ENCODE data around the gene MVP.
"Not testable (repeated sequence)": the region's sequence is repeated elsewhere in the genome, so short reads cannot be mapped to it uniquely, and the experiment has no call there.

Gene MVP

DNA sequence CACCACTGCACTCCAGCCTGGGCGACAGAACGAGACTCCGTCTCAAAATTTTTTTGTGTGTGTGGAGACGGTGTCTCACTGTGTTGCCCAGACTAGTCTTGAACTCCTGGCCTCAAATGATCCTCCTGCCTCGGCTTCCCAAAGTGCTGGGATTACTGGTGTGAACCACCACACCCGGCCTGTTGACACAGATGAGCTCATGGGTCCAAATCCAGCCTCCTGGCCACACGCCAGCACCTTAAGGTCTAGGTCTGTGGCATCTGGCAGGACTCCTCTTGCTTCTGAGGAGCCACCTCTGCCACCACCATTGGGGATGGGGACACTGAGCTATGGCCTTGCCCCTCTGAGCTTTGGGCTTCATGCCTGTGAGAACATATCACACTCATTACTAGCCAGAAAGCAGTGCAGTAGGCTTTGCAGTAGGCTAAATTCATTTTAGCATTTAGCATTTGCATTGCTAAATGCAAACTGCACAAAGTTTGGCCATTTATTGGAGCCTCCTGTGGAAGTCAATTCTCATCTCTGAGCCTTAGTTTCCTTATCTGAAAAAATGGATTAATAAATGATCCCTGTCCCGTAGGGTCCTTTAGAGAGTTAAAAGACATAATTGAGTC is 48.2 kb downstream of the MVP start:
- no peak for DNase-seq (ENCODE audit: insufficient read length, low spot score)
- FAIRE-seq = no peak

DNA sequence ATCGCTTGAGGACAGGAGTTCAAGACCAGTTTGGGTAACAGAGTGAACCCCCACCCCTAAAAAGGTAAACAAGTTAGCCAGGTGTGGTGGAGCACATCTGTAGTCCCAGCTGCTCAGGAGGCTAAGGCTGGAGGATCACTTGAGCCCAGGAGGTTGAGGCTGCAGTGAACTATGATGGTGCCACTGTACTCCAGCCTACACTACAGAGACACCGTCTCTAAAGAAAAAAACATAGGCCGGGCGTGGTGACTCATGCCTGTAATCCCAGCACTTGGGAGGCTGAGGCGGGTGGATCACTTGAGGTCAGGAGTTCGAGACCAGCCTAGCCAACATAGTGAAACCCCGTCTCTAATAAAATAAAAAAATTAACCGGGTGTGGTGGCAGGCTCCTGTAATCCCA is 48.8 kb downstream of the MVP start:
- DNase-seq (ENCODE audit: insufficient read length, low spot score); FAIRE-seq: not testable (repeated sequence)

DNA sequence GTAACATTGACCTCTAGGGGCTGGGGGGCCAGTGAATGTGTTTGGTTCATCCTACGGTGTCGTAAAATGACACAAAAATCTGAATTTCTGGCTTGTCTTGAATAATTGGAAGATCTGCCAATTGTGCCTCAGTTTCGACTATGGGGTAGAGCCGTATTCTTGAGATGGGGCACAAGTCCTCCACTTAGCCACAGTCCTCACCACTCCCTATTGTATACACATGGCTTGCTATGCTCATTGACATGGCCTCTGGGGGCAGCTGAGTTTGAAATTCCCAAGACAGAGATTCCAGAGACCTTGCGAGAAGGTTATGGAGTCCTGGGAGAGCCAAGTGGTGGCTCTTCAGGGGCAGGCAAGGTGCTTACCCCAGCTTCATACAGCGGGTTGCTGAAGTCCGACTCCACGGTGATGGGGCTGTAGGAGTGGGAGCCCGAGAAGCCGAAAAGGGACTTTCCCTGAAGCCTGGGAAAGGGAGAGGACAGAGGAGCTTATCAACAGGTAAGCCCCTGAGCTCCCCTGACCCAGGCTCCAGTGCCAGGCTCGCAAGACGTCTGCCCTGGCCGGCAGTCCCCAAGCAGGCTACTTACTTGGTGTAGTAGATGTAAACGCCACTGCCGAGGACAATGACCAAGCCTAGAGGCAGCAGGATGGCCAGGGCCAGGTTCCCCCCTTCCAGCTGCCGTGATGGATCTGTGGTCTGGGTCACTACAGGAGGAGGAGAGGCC is 51.7 kb downstream of the MVP start:
- FAIRE-seq (no peak), DNase-seq (ENCODE audit: insufficient read length, low spot score) (no peak)

DNA sequence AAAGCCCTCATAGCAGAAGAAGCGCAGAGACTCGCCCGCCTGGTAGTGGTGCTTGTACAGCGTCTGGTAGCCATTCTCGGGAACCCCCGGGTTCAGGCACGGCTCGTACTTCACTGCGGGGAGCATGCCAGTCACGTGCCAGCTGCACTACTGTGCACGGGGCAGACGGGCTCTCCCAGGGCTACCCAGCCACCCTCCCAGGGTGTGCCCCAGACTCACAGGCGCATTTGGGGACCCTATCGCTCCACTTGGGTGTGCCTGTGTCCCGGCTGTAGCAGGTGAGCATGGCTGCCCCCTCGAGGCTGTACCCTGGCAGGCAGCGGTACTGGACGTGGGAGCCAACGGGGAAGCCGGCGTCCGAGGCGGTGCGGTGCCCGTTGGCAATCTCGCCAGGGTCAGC is 53.1 kb downstream of the MVP start:
- no peak for FAIRE-seq
- DNase-seq (ENCODE audit: insufficient read length, low spot score) = no peak

DNA sequence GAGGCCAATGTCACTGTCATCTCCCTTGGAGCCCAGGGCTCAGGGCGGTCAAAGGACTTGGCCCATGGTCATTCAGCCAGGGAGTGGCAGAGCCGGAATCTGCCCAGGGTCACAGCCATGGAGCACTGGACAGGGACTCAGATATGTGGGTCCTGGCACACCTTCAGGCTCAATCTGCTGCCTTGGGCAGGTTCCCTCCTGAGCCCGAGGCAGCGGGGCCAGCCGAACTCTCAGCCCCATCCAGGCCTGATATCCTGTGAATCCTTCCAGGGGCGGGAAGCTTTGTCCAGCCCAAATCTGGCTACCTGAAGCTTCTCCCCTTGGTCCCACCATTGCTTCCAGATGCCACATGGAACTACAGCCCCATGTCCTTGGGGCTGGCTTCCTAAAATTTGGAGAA is 54.9 kb downstream of the MVP start:
- FAIRE-seq (no peak), DNase-seq (ENCODE audit: insufficient read length, low spot score) (no peak)

DNA sequence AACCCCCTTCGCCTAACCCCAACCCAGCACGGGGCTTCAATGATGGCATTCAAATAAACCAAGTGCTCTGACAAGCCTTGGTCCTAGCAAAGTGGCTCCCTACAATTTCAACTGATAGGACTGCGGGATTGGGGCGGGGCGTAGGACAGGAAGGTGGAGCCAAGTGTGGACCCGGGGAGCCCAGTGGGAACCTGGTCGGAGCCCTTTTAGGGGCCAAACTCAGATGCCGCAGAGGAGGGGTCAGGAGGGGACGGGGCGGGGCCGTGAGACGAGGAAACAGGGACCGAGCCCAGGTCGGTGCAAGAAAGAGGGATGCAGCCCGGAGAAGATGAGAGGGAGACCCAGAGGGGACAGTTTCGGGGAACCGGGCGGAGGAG is 55.9 kb downstream of the MVP start:
- no peak for FAIRE-seq

DNA sequence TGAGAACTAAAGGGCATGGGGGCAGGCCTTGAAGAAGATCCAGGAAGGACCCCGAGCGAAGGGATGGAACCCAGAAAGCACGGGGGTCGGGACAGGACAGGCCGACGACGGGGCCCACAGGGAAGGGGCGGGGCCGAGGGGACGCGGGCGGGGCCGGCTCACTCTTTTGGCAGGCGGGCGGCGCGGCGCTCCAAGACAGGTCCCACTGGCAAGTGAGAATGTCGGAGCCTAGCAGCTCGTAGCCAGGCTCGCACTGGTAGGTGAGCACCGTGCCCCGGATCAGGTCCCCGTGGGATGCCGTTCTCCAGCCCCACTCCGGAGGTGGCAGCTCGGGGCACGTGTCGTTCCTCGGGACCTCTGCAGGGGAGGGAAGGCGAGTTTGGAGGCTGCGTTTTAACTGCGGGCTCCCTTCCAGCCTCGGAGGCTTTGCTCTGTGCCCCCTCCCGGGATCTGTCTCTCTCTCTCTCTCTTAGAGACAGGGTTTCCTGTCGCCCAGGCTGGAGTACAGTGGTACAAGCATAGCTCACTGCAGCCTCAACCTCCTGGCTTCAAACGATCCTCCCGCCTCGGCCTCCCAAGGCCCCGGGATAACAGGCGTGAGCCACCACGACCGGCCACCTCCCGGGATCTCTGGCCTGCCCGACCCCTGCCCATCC is 56.5 kb downstream of the MVP start:
- DNase-seq (ENCODE audit: insufficient read length, low spot score) (no peak), FAIRE-seq (no peak)

More for the DNA sequence above, 55.9 kb downstream of the MVP start:
- no peak for DNase-seq (ENCODE audit: insufficient read length, low spot score)

DNA sequence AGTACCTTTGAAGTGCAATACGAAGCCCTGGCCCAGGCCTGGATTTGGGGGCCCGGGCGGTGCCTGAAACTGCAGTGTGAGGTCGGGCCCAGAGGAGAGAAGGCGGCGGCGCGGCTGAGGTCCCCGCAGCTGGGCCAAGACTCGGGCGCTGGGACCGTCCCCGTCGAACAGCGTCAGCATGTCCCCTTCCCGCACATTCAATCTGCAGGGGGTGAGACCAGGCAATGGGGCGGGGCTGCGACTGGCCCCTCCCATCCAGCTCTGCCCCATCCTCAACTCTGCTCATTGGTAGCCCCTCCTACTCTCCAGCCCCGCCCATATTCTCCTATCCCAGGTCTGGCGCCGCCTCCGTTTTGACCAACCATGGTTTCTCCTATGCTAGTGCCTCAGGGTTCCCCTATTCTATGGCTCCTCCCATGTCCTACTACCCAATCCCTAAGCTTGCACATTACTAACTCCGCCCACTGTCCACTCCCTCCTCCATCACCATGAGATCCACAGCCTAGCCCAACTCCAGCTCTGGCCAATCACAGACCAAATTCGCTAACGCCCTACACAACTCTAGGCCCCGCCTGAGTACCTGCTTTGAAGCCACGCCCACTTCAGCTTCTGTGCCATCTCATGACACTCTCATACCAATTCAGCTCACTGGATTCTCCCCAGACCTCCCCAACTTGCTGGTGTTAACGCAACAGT is 57.2 kb downstream of the MVP start:
- no peak for FAIRE-seq
- DNase-seq (ENCODE audit: insufficient read length, low spot score) = no peak

DNA sequence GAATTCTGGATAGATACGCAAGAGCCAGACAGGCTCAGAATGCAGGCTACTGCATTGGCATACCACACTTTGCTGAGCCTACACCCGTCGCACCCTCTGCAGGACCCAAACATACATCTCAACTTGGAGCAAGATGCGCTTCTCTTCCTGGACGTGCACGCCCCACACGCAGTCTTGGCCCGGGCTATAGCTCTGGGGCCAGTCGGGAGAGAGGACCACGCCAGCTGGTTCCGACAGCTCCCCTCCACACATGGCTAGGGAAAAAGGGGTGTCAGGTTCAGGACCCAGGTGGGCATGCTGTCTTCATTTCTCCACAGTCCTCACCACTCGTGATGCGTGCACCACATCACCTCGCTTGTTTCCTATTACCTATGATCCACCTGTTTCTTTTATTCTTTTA is 57.9 kb downstream of the MVP start:
- DNase-seq (ENCODE audit: insufficient read length, low spot score) = no peak
- no peak for FAIRE-seq

DNA sequence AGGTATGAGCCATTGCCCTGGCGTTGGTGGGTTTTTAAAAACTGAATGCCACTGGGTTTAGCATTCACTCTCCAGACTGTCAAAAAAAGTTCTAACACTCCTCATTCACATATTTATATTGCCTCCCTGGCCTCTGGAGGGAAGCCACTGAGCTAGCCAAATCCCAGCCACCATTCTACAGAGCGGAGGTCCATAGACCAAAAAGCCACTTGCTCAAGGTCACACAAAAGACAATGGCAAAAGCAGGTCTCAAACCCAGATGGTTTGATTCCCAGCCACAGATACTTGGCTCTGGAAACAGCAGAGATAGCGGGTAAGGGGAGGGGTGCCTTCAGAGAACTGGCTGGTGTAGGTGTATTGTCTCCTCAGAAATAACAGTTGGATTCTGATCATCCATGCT is 60.8 kb downstream of the MVP start:
- DNase-seq (ENCODE audit: insufficient read length, low spot score) (no peak), FAIRE-seq (no peak)

DNA sequence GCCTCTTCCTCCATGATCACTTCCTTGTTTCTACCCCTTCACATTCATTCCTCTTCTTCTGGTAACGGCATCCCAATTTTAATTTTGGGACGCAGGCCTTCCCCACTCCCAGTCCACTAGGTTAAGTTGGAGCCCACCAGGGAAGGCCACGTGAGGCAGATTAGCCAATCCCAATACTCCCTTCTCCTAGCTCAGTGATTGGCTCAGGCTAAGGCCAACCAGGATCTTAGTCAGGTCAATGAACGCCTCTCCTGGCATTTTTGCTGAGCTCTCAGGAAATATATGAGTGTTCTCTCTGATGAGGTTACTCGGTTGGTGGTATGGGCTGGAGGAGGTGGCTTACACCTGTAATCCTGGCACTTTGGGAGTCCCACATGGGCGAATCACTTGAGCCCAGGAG is 63.7 kb downstream of the MVP start:
- no peak for DNase-seq (ENCODE audit: insufficient read length, low spot score)
- no peak for FAIRE-seq

DNA sequence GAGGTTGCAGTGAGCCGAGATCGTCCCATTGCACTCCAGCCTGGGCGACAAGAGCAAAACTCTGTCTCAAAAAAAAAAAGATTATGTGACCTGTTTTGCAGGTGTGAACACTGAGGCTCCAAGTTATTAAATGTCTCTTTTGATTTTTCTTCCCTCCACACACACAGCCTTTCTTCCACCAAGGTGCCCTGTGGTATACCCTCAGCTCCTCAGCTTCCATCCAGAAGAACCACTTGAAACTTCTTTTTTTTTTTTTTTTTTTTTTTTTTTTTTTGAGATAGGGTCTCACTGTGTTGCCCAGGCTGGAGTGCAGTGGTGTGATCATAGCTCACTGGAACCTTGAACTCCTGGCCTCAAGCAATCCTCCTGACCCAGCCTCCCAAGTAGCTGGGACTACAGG is 69.1 kb downstream of the MVP start:
- not testable (repeated sequence) for DNase-seq (ENCODE audit: insufficient read length, low spot score); FAIRE-seq

DNA sequence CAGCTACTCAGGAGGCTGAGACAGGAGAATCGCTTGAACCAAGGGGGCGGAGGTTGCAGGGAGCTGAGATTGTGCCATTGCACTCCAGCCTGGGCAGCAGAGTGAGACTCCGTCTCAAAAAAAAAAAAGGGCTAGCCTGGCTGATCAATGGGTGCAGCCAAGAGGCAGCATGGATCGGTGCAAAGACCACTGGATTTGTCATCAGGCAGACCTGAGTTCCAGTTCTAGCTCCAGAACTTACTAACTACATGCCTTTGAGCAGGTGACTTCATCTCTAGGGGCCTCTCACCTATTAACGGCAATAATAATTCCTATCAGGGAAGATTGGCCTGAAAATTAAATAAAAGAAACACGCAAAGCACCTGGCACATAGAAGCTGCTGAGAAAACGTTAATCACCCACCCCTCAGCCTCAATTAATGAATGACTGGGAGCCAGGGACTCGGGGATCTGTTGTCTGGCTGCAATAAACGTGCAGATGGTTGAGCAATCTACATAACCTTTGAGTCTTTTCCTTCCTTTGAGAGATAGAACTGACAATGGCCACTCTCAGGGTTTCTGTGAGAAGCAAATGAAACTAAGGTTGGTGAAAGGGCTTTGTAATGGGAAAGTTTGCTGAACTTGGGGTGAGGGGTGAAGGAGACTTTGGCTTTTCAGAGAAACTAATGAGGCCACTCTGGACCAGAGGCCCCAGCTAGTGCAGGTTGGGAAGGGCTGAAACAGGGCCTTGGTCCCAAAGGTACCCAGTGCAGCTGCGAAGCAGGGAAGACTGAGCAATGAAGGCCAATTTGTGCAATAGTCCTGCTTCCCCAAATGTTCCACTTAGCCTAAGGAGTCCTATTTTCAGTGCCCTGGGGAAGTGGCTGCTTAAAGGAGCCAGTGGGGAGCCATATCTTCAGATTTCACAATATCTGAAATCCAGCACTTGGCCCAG is 71.5 kb downstream of the MVP start:
- FAIRE-seq (no peak), DNase-seq (ENCODE audit: insufficient read length, low spot score) (no peak)

DNA sequence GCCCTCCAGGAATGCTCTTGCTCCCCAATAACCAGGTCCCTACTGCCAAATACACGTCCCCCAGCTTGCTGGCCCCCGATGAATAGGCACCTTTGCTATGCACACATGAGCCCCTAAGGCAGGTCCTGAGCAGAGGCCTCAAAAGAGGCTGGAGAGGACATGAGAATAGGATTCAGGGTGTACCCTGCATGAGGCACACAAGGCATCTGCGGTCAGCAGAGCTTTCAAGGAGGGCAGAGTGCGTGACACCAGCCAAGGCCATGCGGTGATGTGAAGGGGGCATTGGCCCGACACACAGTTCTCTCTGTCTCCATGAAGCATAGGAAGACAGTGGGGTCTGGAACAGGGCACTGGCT is 72.2 kb downstream of the MVP start:
- FAIRE-seq (no peak), DNase-seq (ENCODE audit: insufficient read length, low spot score) (no peak)

DNA sequence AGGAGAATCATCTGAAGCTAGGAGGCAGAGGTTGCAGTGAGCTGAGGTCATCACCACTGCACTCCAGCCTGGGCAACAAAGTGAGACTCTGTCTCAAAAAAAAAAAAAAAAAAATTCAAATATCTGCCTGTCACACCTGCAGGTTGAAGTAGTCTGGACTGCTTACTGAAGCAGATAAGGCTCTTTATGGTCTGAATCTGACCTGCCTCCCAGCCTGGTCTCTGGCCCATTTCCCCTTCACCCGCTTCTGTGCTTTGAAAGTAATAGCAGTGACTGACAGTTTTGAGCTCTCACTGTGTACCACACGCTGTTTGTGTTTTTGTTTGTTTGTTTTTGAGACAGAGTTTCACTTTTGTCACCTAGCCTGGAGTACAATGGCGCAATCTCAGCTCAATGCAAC is 73.3 kb downstream of the MVP start:
- no peak for DNase-seq (ENCODE audit: insufficient read length, low spot score)
- no peak for FAIRE-seq

DNA sequence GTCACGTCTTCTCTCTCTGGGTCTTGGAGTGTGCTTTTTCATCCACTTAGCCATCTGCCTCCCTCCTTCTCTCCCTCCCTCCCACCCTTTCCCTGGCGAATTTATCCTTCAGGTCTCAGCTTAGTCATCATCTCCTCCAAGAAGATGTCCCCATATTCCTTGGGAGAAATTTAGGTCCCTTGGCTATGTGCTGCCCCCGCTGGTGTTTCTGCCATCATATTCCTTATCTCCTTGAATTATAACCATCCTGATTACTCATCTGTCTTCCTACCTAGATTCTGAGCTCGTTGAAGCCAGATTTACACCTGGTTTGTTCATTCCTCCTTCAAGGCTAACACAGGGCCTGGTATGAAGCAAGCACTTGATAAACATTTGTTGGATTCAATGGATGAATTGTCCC is 74.1 kb downstream of the MVP start:
- DNase-seq (ENCODE audit: insufficient read length, low spot score) = no peak
- no peak for FAIRE-seq

DNA sequence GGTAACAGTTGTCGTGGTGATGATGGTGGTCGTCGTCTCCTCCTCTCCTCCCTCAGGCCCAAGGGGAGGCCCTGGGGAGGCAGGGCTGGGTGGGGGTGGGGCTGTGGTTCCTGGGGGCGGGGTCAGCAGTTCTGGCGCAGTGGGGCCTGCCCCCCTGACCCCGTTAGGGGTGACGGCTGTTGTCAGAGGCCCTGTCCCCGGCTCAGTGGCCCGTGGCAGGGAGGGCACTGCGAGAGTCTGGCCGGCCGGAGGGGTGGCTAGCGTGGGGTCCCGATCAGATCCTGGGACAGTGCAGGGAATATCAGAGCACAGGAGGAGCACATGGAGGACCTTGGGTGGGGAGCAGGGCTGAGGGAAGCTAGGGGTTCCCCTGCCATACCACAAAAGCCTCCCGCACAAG is 76.6 kb downstream of the MVP start:
- DNase-seq (ENCODE audit: insufficient read length, low spot score) (no peak), FAIRE-seq (no peak)

DNA sequence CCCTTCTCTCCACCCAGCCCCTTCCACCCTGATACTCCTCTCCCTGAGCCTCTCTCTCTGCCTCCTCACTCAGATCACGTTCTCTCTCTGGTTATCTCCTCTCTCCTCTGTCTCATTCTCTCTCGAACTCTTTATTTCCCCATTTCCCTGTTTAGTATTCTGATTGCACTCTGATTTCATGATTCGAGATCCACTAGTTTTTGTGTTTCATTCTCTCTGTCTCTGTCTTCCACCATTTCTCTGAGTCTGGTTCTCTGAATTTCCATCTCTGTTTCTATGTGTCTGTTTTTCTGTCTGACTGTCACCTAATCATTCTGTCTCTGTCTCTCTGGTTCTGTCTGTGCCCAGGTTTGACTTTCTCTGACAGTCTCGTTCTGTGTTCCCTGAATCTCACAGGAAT is 77.1 kb downstream of the MVP start:
- DNase-seq (ENCODE audit: insufficient read length, low spot score) (no peak), FAIRE-seq (no peak)
